Body of pancreas (tissue), 4 donors: ENCODE data around the gene KCNJ14. TPM values are rescaled to one million over a fixed set of nuclear protein-coding genes. Genes with fewer than 3 reads are reported as not detected.

Source experiments
- ATAC-seq: fragments of 150-250 bp; one replicate; pipeline ENCODE4 v1.9.1; 2016
- DNase-seq, 4 donors: peaks; one replicate each; pipeline ENCODE4 v3.0.0-alpha.2; 2019
- H3K27ac ChIP-seq, 4 donors: fragments of 200-600 bp; sonication (generic); 1 replicate in 3 of 4; 2 replicates in 1 of 4; pipeline versions ENCODE4 v1.5.1 to v1.6.1; 2016 to 2019; ENCODE audit warnings: mild to moderate bottlenecking in 1 of 4, mixed read lengths in 1 of 4, moderate library complexity in 1 of 4
- H3K27me3 ChIP-seq, 2 donors: fragments of 200-600 bp; sonication (generic); one replicate each; pipeline ENCODE4 v1.6.0; 2016; ENCODE audit warnings: mild to moderate bottlenecking in 1 of 2
- H3K36me3 ChIP-seq, 2 donors: fragments of 200-600 bp; sonication (generic); replicated peaks in 1 of 2; 2 replicates each; pipeline ENCODE4 v1.5.1; 2016; ENCODE audit warnings: low read depth in 2 of 2; ENCODE audit not compliant: insufficient read depth in 1 of 2
- H3K4me1 ChIP-seq: fragments of 200-600 bp; sonication (generic); one replicate; pipeline ENCODE4 v1.6.0; 2016
- H3K4me3 ChIP-seq, 2 donors: fragments of 200-600 bp; sonication (generic); 1 replicate in 1 of 2; 2 replicates in 1 of 2; pipeline ENCODE4 v1.5.1; 2016 to 2019
- H3K9me3 ChIP-seq, 3 donors: fragments of 200-600 bp; sonication (generic); 1 replicate in 2 of 3; 2 replicates in 1 of 3; pipeline ENCODE4 v1.5.1; 2016
- POLR2A ChIP-seq, 3 donors: fragments of 450-650 bp; IDR thresholded peaks; one replicate each; pipeline ENCODE4 v1.6.1; 2016; ENCODE audit warnings: antibody characterized with exemption in 3 of 3, mild to moderate bottlenecking in 2 of 3
- WGBS, 2 donors: methylation state at CpG; one replicate each; pipeline ENCODE4 v1.1.5; 2017; 5-methylcytosine and 5-hydroxymethylcytosine counted together
- intact Hi-C: fragments of 100-400 bp; cut with DNase I; formaldehyde crosslinking; loops from one replicate; pipeline ENCODE4 v1.15.1; 2023
- total RNA-seq, 2 donors: library from RNA; depleted of rRNA; stranded (reverse); fragments of >200 nt; gene quantifications; one replicate each; pipeline ENCODE4 v1.1.0, GENCODE V29; 2016
- TF ChIP-seq, protein P1 (sequence below), 7 experiments: fragments of 450-650 bp in 4 of 7; fragments of 200-600 bp in 3 of 7; sonication (generic) in 3 of 7; IDR thresholded peaks; one replicate each; pipeline ENCODE4 v1.5.1; 2016 to 2019; ENCODE audit warnings: antibody characterized with exemption in 7 of 7

KCNJ14 gene
- total RNA-seq, 2 donors from 2014 or later, result 0.66 to 1.6 TPM

DNA sequence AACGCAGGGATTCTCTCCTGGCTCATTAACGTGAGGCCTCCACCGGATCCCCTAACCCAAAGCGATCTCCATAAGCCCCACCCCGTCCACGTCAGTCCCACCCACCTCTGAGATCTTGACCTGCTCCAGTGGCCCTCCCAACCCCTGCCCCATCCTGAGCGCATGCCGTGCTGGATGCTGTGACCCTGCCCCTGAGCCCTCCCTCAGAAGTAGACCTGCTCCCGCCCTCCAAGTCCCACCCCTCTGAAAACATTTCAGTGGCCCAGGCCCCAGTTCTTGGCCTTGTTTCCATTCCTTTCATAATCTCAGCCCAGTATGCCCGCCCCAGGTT is 36.4 kb downstream of the KCNJ14 start:
- no peak for ATAC-seq
- intact Hi-C loops, result loop anchor here (5.0 kb wide), 1 partner anchor 91 kb away; no protein-coding TSS in a partner anchor
- Histone ChIP-seq H3K9me3 (no peaks in the 10 kb centered on the region), H3K4me3 (no peak overlapping the region), H3K36me3 (no peaks in the 10 kb centered on the region), H3K4me1 (peaks cover 30% of the 10 kb centered on the region), H3K27ac (no peak overlapping the region), H3K27me3 (no peaks in the 10 kb centered on the region)
- peak in 1 of 4 donors; percentile 22 for DNase-seq
- WGBS, 2 donors, result 32 to 63% methylated on average over 5 of the region's 10 CpGs
- no peak for TF ChIP-seq POLR2A (IDR thresholded peaks at IDR 0.05)
- TF ChIP-seq, protein P1, sequence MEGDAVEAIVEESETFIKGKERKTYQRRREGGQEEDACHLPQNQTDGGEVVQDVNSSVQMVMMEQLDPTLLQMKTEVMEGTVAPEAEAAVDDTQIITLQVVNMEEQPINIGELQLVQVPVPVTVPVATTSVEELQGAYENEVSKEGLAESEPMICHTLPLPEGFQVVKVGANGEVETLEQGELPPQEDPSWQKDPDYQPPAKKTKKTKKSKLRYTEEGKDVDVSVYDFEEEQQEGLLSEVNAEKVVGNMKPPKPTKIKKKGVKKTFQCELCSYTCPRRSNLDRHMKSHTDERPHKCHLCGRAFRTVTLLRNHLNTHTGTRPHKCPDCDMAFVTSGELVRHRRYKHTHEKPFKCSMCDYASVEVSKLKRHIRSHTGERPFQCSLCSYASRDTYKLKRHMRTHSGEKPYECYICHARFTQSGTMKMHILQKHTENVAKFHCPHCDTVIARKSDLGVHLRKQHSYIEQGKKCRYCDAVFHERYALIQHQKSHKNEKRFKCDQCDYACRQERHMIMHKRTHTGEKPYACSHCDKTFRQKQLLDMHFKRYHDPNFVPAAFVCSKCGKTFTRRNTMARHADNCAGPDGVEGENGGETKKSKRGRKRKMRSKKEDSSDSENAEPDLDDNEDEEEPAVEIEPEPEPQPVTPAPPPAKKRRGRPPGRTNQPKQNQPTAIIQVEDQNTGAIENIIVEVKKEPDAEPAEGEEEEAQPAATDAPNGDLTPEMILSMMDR (IDR thresholded peaks at IDR 0.05), result no peak

DNA sequence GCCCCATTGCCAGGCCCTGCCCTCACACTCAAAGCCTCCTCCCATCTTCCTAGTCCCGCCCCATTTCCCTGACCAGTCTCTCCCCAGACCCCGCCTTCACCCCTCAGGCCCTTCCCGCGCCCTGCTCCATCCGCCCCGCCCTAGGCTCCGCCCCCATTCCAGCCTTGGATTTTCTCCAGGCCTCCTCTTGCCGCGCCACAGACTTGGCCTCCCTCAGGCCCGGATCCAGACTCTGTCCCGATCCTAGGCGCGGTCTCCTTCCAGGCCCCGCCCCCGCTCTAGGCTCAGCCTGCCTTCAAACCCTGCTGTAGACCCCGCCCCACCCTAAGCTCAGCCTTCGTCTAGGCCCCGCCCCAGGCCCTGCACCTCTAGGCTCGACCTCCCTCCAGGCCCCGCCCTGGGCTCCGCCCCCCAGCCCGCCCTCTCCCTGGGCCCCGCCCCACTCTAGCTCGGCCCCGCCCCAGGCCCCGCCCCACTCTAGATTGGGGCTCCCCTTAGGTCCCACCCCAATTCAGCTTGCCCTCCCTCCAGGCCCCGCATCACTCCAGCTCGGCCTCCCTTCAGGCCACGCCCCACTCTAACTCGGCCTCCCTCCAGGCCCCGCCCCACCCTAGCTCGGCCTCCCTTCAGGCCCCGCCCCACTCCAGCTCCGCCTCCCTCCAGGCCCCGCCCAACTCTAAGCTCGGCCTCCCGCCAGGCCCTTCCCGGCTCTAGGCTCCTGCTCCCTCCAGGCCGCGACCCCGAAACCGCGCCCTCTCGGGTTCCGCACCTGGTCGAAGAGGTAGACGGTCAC is 37.7 kb downstream of the KCNJ14 start:
- H3K9me3 ChIP-seq, result no peaks in the 10 kb centered on the region
- intact Hi-C loops, result loop anchor here (5.0 kb wide), 1 partner anchor 89 kb away; no protein-coding TSS in a partner anchor
- no peak overlapping the region for H3K4me3 ChIP-seq
- 1 to 2% methylated on average over 22 to 43 of the region's 47 CpGs for WGBS, 2 donors
- no peaks in the 10 kb centered on the region for H3K27me3 ChIP-seq
- peak overlapping the region; percentile 45 to 79 (median 68) for H3K27ac ChIP-seq
- TF ChIP-seq POLR2A (IDR thresholded peaks at IDR 0.05), result peak in 2 of 3 donors; percentile 72 to 79
- TF ChIP-seq, protein P1 (IDR thresholded peaks at IDR 0.05), result no peak
- DNase-seq (peak; percentile 96 to 98 (median 98)), ATAC-seq (peak; percentile 80)
- H3K4me1 ChIP-seq, result peaks cover 41% of the 10 kb centered on the region
- H3K36me3 ChIP-seq, result no peaks in the 10 kb centered on the region

DNA sequence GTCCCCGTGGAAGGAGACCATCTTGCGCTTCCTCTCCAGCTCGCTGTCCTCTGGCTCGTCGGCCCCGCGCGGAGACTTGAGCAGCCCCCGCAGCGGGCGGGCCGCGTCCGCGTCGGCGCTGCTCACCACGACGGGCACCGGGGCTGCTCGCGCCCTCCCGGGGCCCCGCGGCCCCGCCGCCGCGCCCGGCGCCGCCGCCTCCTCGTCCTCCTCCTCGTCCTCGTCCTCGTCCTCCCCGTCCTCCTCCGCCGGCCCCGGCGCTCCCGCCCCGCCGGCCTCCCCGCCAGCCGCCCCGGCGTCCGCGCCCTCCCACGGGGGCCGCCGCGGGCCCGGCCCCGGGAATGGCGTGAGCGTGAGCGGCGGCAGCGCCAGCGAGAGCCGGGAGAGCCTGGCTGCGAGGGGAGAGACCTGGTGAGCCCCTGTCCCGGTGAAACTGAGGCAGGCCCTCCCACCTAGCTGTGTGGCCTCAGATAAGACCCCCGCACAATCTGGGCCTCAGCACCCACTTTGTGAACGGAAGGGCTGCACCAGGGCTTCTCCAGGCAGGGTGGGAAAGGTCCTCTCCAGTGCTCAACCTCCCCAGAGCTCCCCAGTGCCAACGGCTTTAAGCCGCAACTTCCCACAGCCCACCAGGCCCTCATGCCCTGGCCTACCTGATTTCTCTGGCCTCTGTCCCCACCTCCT is 38.5 kb downstream of the KCNJ14 start:
- Histone ChIP-seq H3K27me3 (no peaks in the 10 kb centered on the region), H3K4me1 (peaks cover 41% of the 10 kb centered on the region), H3K9me3 (no peaks in the 10 kb centered on the region), H3K36me3 (no peaks in the 10 kb centered on the region), H3K4me3 (no peak overlapping the region), H3K27ac (peak overlapping the region; percentile 45 to 79 (median 68))
- WGBS, 2 donors, result 2% methylated on average over 17 to 64 of the region's 70 CpGs
- peak in 1 of 4 donors; percentile 24 for DNase-seq
- ATAC-seq, result peak; percentile 6
- TF ChIP-seq POLR2A (IDR thresholded peaks at IDR 0.05), result no peak
- TF ChIP-seq, protein P1 (IDR thresholded peaks at IDR 0.05), result no peak
- intact Hi-C loops, result loop anchor here (5.0 kb wide), 1 partner anchor 88 kb away; no protein-coding TSS in a partner anchor

DNA sequence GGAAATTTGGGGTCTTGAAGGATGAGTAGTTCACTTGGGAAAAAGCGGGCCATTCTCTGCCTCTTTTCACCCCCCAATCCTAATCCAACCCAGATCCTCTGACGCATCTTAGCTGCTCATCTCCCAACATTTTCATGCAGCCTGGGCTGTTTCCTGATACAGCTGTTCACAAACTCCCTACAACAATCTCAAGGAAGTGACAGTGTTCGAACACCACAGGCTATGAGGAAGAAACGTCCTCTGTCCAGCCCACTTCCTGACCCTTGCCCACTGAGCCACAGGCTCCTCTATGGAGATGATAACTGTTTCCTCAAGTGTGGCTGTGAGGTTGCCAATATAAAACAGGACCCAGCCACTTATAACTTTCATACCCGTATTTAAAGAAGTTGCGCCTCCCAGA is 40.0 kb downstream of the KCNJ14 start:
- no peak for DNase-seq
- H3K27me3 ChIP-seq, result no peaks in the 10 kb centered on the region
- no peak for ATAC-seq
- no peaks in the 10 kb centered on the region for H3K9me3 ChIP-seq
- WGBS, 2 donors, result 76 to 78% methylated on average over 6 of the region's 6 CpGs
- TF ChIP-seq, protein P1 (IDR thresholded peaks at IDR 0.05), result no peak
- no peak for TF ChIP-seq POLR2A (IDR thresholded peaks at IDR 0.05)
- intact Hi-C loops, result no loop called here
- H3K4me3 ChIP-seq, result no peak overlapping the region
- no peaks in the 10 kb centered on the region for H3K36me3 ChIP-seq
- peak overlapping the region in 2 of 4 donors; percentile 5 to 16 for H3K27ac ChIP-seq
- H3K4me1 ChIP-seq, result peaks cover 35% of the 10 kb centered on the region
